Panc1 (cell line): ENCODE results near the gene GRIK3. TPM values are rescaled to one million over a fixed set of nuclear protein-coding genes. Genes with fewer than 3 reads are reported as not detected.

Experiments
- ATAC-seq: fragments of 200-7000 bp; cut with Tn5 transposase; 2 replicates; pipeline ENCODE4 v1.9.1; 2020; ENCODE audit warnings: mild to moderate bottlenecking, moderate library complexity
- BruUV-seq: library from RNA; stranded (reverse); fragments of 400-500 nt; replicated peaks from 2 replicates; lab custom pipeline; 2021; lab: Mats Ljungman, UMichigan
- CTCF ChIA-PET: fragments of 300-600 bp; sonication (Branson Sonifier 250); formaldehyde crosslinking; loops from one replicate; lab custom pipeline; 2022; ENCODE audit warnings: antibody characterized with exemption; lab: Charles Lee
- POLR2A ChIA-PET: fragments of 300-600 bp; sonication (Branson Sonifier 250); formaldehyde crosslinking; loops from one replicate; lab custom pipeline; 2022; ENCODE audit warnings: antibody characterized with exemption; lab: Charles Lee
- DNase-seq: peaks from one replicate; pipeline ENCODE4 v3.0.0-alpha.2; 2010; ENCODE audit warnings: low read depth, low spot score
- H3K27ac ChIP-seq: 2 replicates; pipeline ENCODE4 v1.5.1; 2011; ENCODE audit warnings: mild to moderate bottlenecking, low read length, inconsistent platforms
- H3K27me3 ChIP-seq: fragments of 200-500 bp; sonication (Bioruptor generic); 2 replicates; pipeline ENCODE4 v1.6.0; 2014; ENCODE audit warnings: low read length, inconsistent platforms; ENCODE audit not compliant: control insufficient read depth, insufficient read depth
- H3K36me3 ChIP-seq: fragments of 200-500 bp; sonication (Bioruptor generic); 2 replicates; pipeline ENCODE4 v1.5.1; 2014; ENCODE audit warnings: inconsistent platforms, mild to moderate bottlenecking, low read length, moderate library complexity; ENCODE audit not compliant: control insufficient read depth, insufficient read depth
- H3K4me1 ChIP-seq: 2 replicates; pipeline ENCODE4 v1.5.1; 2011; ENCODE audit warnings: inconsistent platforms, mild to moderate bottlenecking, low read length, moderate library complexity; ENCODE audit not compliant: control insufficient read depth, insufficient read depth
- H3K4me3 ChIP-seq, 2 experiments: 2 replicates each; pipeline ENCODE4 v1.5.1; 2011 to 2012; ENCODE audit warnings: low read depth in 2 of 2, low read length in 2 of 2, mild to moderate bottlenecking in 2 of 2, inconsistent platforms in 1 of 2, moderate library complexity in 1 of 2
- H3K9me3 ChIP-seq: fragments of 200-500 bp; sonication (Bioruptor generic); 2 replicates; pipeline ENCODE4 v1.5.1; 2014; ENCODE audit warnings: low read depth, mild to moderate bottlenecking, inconsistent platforms, low read length, moderate library complexity; ENCODE audit not compliant: control insufficient read depth, insufficient read depth
- CTCF ChIP-seq: fragments of 450-650 bp; IDR thresholded peaks from 2 replicates; pipeline ENCODE4 v1.5.1; 2017; ENCODE audit warnings: mild to moderate bottlenecking
- POLR2AphosphoS5 ChIP-seq: IDR thresholded peaks from 2 replicates; pipeline ENCODE4 v1.6.1; 2012; ENCODE audit warnings: mild to moderate bottlenecking, low read depth, low read length, moderate library complexity
- REST ChIP-seq, 2 experiments: IDR thresholded peaks; 2 replicates each; pipeline ENCODE4 v1.6.1; 2011 to 2012; ENCODE audit warnings: low read depth in 2 of 2, control low read depth in 1 of 2, low read length in 1 of 2, mild to moderate bottlenecking in 1 of 2, moderate library complexity in 1 of 2; ENCODE audit not compliant: insufficient read depth in 1 of 2
- SIN3A ChIP-seq: IDR thresholded peaks from 2 replicates; pipeline ENCODE4 v1.6.1; 2012; ENCODE audit warnings: low read depth, mild to moderate bottlenecking, low read length, moderate library complexity, borderline replicate concordance; ENCODE audit not compliant: insufficient read depth
- TCF7L2 ChIP-seq: IDR thresholded peaks from 2 replicates; pipeline ENCODE4 v1.6.1; 2011; ENCODE audit warnings: mild to moderate bottlenecking, low read depth, low read length, inconsistent platforms
- in situ Hi-C: cut with HindIII; loops from 2 replicates; pipeline ENCODE4 v1.10.0; 2016; ENCODE audit warnings: low sequenced_read_pairs, low pct_unique_long_range_greater_than_20kb
- intact Hi-C: fragments of 100-400 bp; cut with micrococcal nuclease; formaldehyde crosslinking; loops from one replicate; pipeline ENCODE4 v1.10.0; 2022; ENCODE audit not compliant: unreplicated experiment
- total RNA-seq: library from RNA; stranded (reverse); gene quantifications from one replicate; pipeline ENCODE4 v1.2.1, GENCODE V29; 2021; ENCODE audit not compliant: unreplicated experiment

GRIK3 gene
- total RNA-seq, 1 experiment from 2014 or later, result not detected

GRCh38 chr1:36776256-36776655 lies 258.1 kb downstream of the GRIK3 start:
- no peaks in the 10 kb centered on the region for H3K4me1 ChIP-seq
- H3K27me3 ChIP-seq, result peaks cover 6% of the 10 kb centered on the region; the same call in 1 of the 2 replicates
- no TSS peak for BruUV-seq
- H3K27ac ChIP-seq, result no peak overlapping the region
- intact Hi-C loops, result loop anchor here (10.0 kb wide), 1 partner anchor 1971 kb away; no protein-coding TSS in a partner anchor
- CTCF ChIA-PET, result interaction anchor here (0.7 kb wide), 1 partner anchor 477 kb away, joined by 6 read pairs; no protein-coding TSS in a partner anchor
- TF ChIP-seq REST (IDR thresholded peaks at IDR 0.05; ENCODE audit: insufficient read depth in 1 of 2, low read depth in 2 of 2, low read length in 1 of 2) (no peak), CTCF (no peak), SIN3A (no peak), POLR2AphosphoS5 (no peak), TCF7L2 (no peak)
- no peaks in the 10 kb centered on the region for H3K9me3 ChIP-seq
- ATAC-seq, result no peak
- H3K36me3 ChIP-seq, result no peaks in the 10 kb centered on the region
- H3K4me3 ChIP-seq, result no peak overlapping the region
- POLR2A ChIA-PET, result no interaction called here
- no peak for DNase-seq
- in situ Hi-C loops, result no loop called here

- DNase-seq (no peak), ATAC-seq (no peak)
- H3K9me3 ChIP-seq, result no peaks in the 10 kb centered on the region
- ChIA-PET CTCF (interaction anchor here (0.7 kb wide), 1 partner anchor 477 kb away, joined by 6 read pairs; no protein-coding TSS in a partner anchor), POLR2A (no interaction called here)
- no TSS peak for BruUV-seq
- in situ Hi-C loops, result no loop called here
- H3K27ac ChIP-seq, result no peak overlapping the region
- no peak overlapping the region for H3K4me3 ChIP-seq
- H3K27me3 ChIP-seq, result peaks cover 6% of the 10 kb centered on the region; the same call in 1 of the 2 replicates
- H3K36me3 ChIP-seq, result no peaks in the 10 kb centered on the region
- intact Hi-C loops, result loop anchor here (10.0 kb wide), 1 partner anchor 1971 kb away; no protein-coding TSS in a partner anchor
- TF ChIP-seq SIN3A (no peak), TCF7L2 (no peak), CTCF (no peak), REST (IDR thresholded peaks at IDR 0.05; ENCODE audit: insufficient read depth in 1 of 2, low read depth in 2 of 2, low read length in 1 of 2) (no peak), POLR2AphosphoS5 (no peak)
- H3K4me1 ChIP-seq, result no peaks in the 10 kb centered on the region
Observed at GRCh38 chr1:36775716-36776115, 258.6 kb downstream of the GRIK3 start.
